KMS-11 (cell line): ENCODE results near the gene PDK1.
"Not testable (repeated sequence)": the region's sequence is repeated elsewhere in the genome, so short reads cannot be mapped to it uniquely, and the experiment has no call there.

Source experiments
- H2AFZ ChIP-seq: fragments of 200-600 bp; sonication (generic); 2 replicates; pipeline ENCODE4 v1.6.1; 2016; ENCODE audit warnings: antibody characterized with exemption, mixed run types, low read depth
- H3K27ac ChIP-seq: fragments of 200-600 bp; sonication (generic); 2 replicates; pipeline ENCODE4 v1.6.1; 2016; ENCODE audit warnings: mild to moderate bottlenecking, mixed run types
- H3K27me3 ChIP-seq: fragments of 200-600 bp; sonication (generic); 2 replicates; pipeline ENCODE4 v1.6.1; 2017; ENCODE audit warnings: mild to moderate bottlenecking, low read depth, mixed run types, moderate library complexity; ENCODE audit not compliant: insufficient read depth
- H3K36me3 ChIP-seq: fragments of 200-600 bp; sonication (generic); 2 replicates; pipeline ENCODE4 v1.6.1; 2017; ENCODE audit warnings: mild to moderate bottlenecking, mixed run types; ENCODE audit not compliant: insufficient read depth
- H3K4me1 ChIP-seq: fragments of 200-600 bp; sonication (generic); 2 replicates; pipeline ENCODE4 v1.6.1; 2016; ENCODE audit warnings: mild to moderate bottlenecking, low read depth, mixed run types; ENCODE audit not compliant: poor library complexity, severe bottlenecking
- H3K4me2 ChIP-seq: fragments of 200-600 bp; sonication (generic); 2 replicates; pipeline ENCODE4 v1.7.0; 2016; ENCODE audit warnings: mild to moderate bottlenecking, mixed run types
- H3K4me3 ChIP-seq: fragments of 200-600 bp; sonication (generic); IDR thresholded peaks from 2 replicates; pipeline ENCODE4 v1.6.1; 2017; ENCODE audit warnings: low read depth, low read length, mixed read lengths; ENCODE audit not compliant: insufficient read depth
- H3K79me2 ChIP-seq: fragments of 200-600 bp; sonication (generic); 2 replicates; pipeline ENCODE4 v1.6.1; 2016; ENCODE audit warnings: low read depth, mixed run types; ENCODE audit not compliant: insufficient read depth
- H3K9ac ChIP-seq: fragments of 200-600 bp; sonication (generic); 2 replicates; pipeline ENCODE4 v1.6.1; 2016; ENCODE audit warnings: mild to moderate bottlenecking, mixed run types
- H4K20me1 ChIP-seq: fragments of 200-600 bp; sonication (generic); 2 replicates; pipeline ENCODE4 v1.6.1; 2016; ENCODE audit warnings: mild to moderate bottlenecking, mixed run types; ENCODE audit not compliant: insufficient read depth
- TF ChIP-seq, protein P1 (sequence below): fragments of 200-600 bp; sonication (generic); conservative IDR thresholded peaks from 2 replicates; pipeline ENCODE4 v1.6.1; 2017; ENCODE audit warnings: low read depth, mild to moderate bottlenecking, antibody characterized with exemption, low read length, moderate library complexity, mixed read lengths

The PDK1 gene

GRCh38 chr2:172518995-172519394, 36.9 kb upstream of the PDK1 start:
- no peaks in the 10 kb centered on the region for H3K27me3 ChIP-seq
- H3K36me3 ChIP-seq = no peaks in the 10 kb centered on the region
- no peak overlapping the region for H3K4me3 ChIP-seq
- H3K4me1 ChIP-seq = no peaks in the 10 kb centered on the region
- H3K4me2 ChIP-seq = no peak overlapping the region
- H2AFZ ChIP-seq = no peak overlapping the region
- H3K9ac ChIP-seq = no peak overlapping the region
- H3K79me2 ChIP-seq = no peaks in the 10 kb centered on the region
- TF ChIP-seq, protein P1, sequence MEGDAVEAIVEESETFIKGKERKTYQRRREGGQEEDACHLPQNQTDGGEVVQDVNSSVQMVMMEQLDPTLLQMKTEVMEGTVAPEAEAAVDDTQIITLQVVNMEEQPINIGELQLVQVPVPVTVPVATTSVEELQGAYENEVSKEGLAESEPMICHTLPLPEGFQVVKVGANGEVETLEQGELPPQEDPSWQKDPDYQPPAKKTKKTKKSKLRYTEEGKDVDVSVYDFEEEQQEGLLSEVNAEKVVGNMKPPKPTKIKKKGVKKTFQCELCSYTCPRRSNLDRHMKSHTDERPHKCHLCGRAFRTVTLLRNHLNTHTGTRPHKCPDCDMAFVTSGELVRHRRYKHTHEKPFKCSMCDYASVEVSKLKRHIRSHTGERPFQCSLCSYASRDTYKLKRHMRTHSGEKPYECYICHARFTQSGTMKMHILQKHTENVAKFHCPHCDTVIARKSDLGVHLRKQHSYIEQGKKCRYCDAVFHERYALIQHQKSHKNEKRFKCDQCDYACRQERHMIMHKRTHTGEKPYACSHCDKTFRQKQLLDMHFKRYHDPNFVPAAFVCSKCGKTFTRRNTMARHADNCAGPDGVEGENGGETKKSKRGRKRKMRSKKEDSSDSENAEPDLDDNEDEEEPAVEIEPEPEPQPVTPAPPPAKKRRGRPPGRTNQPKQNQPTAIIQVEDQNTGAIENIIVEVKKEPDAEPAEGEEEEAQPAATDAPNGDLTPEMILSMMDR = no peak
- H4K20me1 ChIP-seq = no peaks in the 10 kb centered on the region
- no peak overlapping the region for H3K27ac ChIP-seq

GRCh38 chr2:172525601-172526000, 30.3 kb upstream of the PDK1 start:
- no peak overlapping the region for H3K9ac ChIP-seq
- no peaks in the 10 kb centered on the region for H3K36me3 ChIP-seq
- H3K27ac ChIP-seq = no peak overlapping the region
- H4K20me1 ChIP-seq = no peaks in the 10 kb centered on the region
- no peaks in the 10 kb centered on the region for H3K79me2 ChIP-seq
- TF ChIP-seq, protein P1 = no peak
- H2AFZ ChIP-seq = no peak overlapping the region
- no peak overlapping the region for H3K4me3 ChIP-seq
- H3K4me2 ChIP-seq = no peak overlapping the region
- H3K4me1 ChIP-seq = no peaks in the 10 kb centered on the region
- H3K27me3 ChIP-seq = no peaks in the 10 kb centered on the region

- Histone ChIP-seq H3K27me3 (no peaks in the 10 kb centered on the region), H3K27ac (no peak overlapping the region), H2AFZ (no peak overlapping the region), H4K20me1 (no peaks in the 10 kb centered on the region), H3K4me1 (no peaks in the 10 kb centered on the region), H3K9ac (no peak overlapping the region), H3K79me2 (no peaks in the 10 kb centered on the region), H3K4me2 (no peak overlapping the region), H3K4me3 (no peak overlapping the region), H3K36me3 (no peaks in the 10 kb centered on the region)
- TF ChIP-seq, protein P1 = no peak
Measured at GRCh38 chr2:172531309-172531708, 24.6 kb upstream of the PDK1 start.

DNA sequence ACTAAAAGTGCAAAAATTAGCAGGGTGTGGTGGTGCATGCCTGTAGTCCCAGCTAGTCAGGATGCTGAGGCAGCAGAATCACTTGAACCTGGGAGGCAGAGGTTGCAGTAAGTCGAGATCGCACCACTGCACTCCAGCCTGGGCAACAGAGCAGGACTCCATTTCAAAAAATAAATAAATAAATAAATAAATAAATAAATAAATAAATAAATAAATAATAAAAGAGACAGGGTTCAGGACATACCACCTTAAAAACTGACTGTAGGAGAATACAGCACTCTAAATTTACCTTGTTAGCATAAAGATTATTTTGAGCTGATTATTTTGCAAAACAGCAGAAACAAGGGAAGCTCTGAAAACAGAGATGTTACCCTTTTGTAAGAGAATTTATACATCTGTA, 23.4 kb upstream of the PDK1 start:
- H3K4me1 ChIP-seq, H3K4me3 ChIP-seq, H4K20me1 ChIP-seq, H3K79me2 ChIP-seq, H3K27me3 ChIP-seq, H2AFZ ChIP-seq, H3K27ac ChIP-seq, H3K9ac ChIP-seq, H3K4me2 ChIP-seq, H3K36me3 ChIP-seq: not testable (repeated sequence)

DNA sequence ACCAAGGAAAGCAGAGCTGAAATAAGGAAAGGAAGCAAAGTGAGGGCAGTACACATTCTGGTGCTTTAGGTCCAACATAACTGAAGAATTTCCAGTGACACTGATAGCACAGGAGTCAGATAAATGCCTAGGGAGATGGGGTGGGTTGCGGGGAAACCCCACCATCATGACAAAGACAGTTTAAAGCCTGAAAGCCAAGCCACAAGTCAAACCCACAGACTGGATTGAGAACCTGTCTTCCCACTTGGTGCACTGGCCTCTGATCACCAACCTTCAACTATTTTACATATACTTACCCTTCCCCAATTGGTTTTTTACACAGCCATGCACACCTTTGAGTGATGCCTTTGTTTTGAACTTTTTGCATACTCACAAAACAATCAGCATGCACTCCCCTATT, 22.2 kb upstream of the PDK1 start:
- TF ChIP-seq, protein P1 = no peak
- Histone ChIP-seq H3K9ac (no peak overlapping the region), H4K20me1 (no peaks in the 10 kb centered on the region), H3K27me3 (no peaks in the 10 kb centered on the region), H3K27ac (no peak overlapping the region), H2AFZ (no peak overlapping the region), H3K4me3 (no peak overlapping the region), H3K36me3 (no peaks in the 10 kb centered on the region), H3K4me2 (no peak overlapping the region), H3K79me2 (no peaks in the 10 kb centered on the region), H3K4me1 (no peaks in the 10 kb centered on the region)
